GM18870 (cell line): ENCODE data around the gene APOB.

Experiments
- ATAC-seq: cut with Tn5 transposase; IDR thresholded peaks from one replicate; pipeline ENCODE4 v1.9.1; 2021; ENCODE audit warnings: moderate library complexity; ENCODE audit not compliant: unreplicated experiment

APOB gene

GRCh38 chr2:21020031-21020667 lies 23.7 kb downstream of the APOB start:
- ATAC-seq, result no peak

DNA sequence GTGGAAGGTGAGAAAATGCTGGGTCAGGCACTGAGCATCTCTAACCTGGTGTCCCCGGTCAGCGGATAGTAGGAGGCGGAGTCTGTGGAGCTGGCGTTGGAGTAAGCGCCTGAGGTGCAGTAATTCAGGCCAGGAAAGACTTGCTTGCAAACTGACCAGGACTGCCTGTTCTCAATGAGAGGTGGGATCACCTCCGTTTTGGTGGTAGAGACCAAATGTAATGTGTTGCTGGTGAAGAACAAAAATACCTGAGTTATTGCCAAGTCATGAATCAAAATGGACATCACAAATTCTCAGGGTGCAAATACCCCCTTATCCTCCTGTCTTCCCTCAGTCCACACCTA lies 24.2 kb downstream of the APOB start:
- no peak for ATAC-seq

DNA sequence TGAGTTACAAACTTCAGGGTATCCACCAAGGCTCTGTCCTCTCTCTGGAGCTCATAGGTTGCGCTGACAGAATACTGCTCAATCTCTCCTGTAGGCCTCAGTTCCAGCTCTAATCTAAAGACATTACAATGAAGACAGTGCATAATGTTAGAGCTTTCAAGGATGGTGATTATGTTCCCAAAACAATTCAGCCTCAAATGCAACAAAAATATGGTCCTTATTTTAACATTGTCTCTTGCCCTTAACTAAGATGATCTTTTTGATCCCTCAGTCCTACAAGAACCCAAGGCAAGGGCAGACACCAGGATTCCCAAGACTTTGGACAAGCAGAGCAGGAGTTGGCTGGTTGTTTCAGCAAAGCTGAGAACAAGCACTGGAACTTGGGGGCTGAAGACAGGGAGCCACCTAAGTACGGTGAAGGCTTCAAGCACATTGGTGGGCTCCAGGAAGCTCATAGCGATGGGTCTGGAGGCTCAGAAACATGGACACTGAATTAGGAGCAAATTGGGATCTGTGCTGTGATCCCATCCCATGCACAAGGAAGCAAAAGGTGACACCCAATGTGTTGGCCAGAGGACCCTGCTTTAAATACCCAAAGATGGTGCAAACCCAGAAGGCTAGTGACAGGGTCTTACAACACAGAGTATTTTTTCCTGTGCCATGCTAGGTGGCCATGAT lies 24.7 kb downstream of the APOB start:
- no peak for ATAC-seq

GRCh38 chr2:21018290-21018689 lies 25.6 kb downstream of the APOB start:
- no peak for ATAC-seq

DNA sequence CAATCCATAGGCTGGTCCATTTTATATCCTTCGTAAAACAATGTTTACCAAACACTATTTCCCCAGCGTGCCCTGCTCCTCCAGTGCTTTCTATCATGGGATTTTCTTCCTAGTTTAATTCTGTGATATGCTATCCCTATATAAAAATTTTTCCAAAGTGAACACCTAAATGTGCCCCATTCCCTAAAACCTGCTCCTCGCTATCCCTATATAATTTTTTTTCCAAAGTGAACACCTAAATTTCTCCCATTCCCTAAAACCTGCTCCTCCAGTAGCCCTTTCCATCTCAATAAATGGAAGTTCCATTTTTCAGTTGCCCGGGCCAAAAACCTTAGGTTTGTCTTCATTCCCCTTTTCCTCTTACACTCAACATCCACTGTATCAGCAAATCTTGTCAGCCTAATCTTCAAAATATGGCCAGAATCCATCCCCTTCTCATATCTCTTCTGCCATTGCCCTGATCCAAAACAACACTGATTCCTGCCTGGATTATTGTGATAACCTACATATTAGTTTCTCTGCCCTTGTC lies 26.1 kb downstream of the APOB start:
- no peak for ATAC-seq

GRCh38 chr2:21015281-21015645 lies 28.6 kb downstream of the APOB start:
- no peak for ATAC-seq

DNA sequence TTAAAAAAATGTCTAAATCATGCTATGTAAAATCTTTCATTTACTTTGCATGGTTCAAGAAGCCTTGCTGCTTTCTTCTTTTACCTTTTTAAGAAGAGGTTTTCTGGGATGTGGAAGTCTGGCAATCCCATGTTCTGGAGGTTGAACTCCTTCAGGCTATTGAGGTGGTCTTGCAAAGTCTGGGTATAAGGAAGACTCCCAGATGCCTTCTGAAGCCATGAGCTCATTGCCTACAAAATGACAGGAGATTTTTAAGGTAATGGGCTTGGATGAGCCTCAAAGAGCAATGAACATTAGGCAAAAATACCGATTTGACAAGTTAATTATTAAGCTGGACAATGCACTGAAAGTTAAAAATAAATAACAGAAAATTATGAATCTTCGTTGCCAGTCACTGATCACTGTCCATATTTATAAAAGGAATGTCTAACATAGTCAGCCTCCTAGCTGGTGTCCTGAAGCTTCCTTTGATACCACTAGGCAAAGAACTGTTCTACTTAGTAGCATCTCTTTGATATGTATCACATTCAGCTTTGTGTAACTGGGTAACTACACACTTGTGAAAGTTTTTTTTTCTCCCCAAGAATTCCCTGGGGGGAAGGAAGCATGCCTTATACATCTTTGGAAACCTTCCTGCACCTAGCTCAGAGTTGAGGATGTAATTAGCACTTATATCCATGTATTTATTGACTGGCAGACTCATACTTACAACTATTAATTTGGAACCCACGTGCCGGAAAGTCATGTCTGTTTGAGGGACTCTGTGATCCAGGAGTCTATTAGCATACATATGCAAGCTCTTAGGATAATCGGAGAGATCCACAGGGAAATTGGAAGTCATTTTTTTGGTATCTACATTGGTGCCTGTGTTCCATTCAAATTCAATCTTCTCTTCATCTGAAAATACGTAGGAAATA lies 29.3 kb downstream of the APOB start:
- no peak for ATAC-seq

- ATAC-seq, result no peak
Observed at GRCh38 chr2:21013043-21013816, 30.6 kb downstream of the APOB start.

DNA sequence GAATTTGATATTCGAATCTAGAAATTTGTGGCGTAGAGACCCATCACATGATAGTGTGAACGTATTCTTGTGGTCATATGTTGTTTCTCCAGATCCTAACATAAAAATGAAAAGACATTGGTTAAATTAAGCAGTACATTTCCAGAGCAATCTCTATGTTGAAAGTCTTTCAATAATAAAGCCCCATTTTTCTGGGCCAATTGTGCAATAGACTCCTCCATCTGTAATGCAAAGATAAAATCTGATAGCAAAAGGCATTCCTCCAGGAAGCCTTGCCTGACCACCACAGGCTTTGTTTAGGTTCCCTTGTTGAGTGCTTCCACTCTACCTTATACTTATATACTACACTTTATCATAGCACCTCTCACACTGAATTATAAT lies 31.3 kb downstream of the APOB start:
- ATAC-seq, result no peak

- no peak for ATAC-seq
Observed at GRCh38 chr2:21011876-21012556, 31.9 kb downstream of the APOB start.

DNA sequence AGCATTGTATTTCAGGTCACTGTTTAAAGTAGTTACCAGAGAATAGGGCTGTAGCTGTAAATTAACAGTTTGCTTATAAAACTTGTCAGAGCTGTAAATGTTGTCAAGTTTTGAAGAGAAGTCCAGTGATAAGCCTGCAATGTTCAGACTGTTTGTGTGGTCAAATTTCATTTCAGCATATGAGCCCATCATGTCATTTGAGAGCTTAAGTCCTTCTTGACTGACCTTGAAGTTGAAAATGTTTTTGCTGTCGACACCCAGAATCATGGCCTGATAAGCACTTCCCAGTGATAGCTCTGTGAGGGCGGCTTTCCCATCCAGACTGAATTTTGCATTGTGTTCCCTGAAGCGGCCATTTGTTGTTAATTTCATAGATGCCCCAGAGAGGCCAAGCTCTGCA lies 32.4 kb downstream of the APOB start:
- ATAC-seq, result no peak

- no peak for ATAC-seq
Observed at GRCh38 chr2:21010813-21011439, 32.9 kb downstream of the APOB start.

DNA sequence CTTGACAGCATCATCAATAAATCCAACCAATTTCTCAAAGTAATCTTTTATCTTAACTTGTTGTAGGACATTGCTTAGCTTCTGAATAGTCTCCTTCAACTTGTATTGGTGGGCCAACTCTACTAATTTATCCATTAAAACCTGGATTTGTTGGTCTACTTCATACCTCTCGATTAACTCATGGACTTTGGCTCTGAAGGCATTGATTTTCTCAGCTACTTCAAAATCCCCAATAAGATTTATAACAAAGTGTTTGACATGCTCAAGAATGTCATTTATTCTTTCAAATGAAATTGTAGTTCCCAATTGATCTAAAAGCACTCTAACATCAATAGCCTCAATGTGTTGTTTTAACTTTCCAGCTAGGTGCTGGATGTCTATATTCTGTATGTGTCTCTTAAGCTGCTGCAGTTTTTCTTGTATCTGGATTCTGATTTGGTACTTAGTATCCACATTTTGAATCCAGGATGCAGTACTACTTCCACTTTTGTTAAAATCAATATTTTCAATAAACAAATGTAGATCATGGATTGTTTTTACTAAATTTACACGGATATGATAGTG lies 34.1 kb downstream of the APOB start:
- ATAC-seq, result no peak

DNA sequence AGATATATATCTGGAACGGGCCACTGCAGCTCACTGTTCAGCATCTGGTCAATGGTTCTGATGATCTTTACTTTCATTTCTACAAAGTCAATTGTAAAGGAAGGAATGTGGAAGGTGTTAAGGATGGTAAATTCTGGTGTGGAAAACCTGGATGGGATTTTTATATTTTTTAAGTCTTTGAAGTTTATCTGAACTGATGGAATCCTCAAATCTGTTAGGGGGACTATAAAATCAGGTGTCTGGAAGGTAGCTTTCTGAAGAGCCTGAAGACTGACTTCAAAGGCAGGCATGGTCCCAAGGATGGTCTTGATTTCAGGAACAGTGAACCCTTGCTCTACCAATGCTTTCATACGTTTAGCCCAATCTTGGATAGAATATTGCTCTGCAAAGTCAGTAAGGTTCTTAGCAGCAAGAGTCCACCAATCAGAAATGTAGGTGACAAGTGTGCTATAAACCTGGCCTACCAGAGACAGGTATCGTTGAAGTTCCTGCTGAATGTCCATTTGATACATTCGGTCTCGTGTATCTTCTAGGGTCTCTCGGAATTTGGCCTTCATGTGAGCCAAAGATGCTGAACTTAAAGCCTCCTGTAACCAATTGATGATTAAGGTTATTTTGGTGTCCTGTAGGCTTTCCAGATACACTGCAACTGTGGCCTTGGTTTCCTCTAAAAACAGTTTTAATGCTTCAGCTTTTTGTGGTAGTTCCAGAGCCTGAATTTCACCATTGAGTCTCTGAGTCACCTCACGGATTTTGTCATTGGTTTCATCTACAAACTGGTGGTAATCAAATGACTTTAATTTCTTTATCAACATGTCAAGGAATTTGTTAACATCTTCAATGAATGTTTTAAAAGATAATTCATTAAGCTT lies 34.8 kb downstream of the APOB start:
- ATAC-seq, result no peak

- ATAC-seq, result no peak
Observed at GRCh38 chr2:21008014-21008789, 35.7 kb downstream of the APOB start.

GRCh38 chr2:21007129-21008013 lies 36.5 kb downstream of the APOB start:
- no peak for ATAC-seq
